Measurements from ENCODE around the gene PFKP. TPM values are rescaled to one million over a fixed set of nuclear protein-coding genes. Genes with fewer than 3 reads are reported as not detected.

PFKP gene
- total RNA-seq, 4 donors from 2014 or later, result 22.4 to 45.4 (median 29.1) TPM

DNA sequence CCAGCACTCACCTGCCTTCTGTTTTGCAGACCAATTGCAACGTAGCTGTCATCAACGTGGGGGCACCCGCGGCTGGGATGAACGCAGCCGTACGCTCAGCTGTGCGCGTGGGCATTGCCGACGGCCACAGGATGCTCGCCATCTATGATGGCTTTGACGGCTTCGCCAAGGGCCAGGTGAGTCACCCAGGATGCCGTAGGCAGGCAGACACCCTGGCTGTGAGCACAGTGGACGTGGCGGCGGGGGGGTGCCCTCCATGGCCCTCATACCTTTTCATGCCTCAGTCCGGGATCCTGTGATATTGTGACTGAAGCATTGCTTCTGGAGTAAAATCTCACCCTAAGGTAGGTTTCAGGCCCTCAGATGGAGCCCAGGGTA, 46.0 kb downstream of the PFKP start:
- Histone ChIP-seq H3K27ac (no peak overlapping the region), H3K4me1 (no peaks in the 10 kb centered on the region), H3K4me3 (no peak overlapping the region), H3K9me3 (no peaks in the 10 kb centered on the region), H3K36me3 (peaks cover 0 to 51% (median 6%) of the 10 kb centered on the region in 3 donors), H3K27me3 (no peaks in the 10 kb centered on the region)
- no peak for DNase-seq (ENCODE audit: low spot score in 2 of 2)
- WGBS, 2 donors, result 93 to 100% methylated on average over 2 to 19 of the region's 19 CpGs
- TF ChIP-seq POLR2A (IDR thresholded peaks at IDR 0.05) (no peak), EP300 (IDR thresholded peaks at IDR 0.05) (no peak)
- TF ChIP-seq, protein P1, sequence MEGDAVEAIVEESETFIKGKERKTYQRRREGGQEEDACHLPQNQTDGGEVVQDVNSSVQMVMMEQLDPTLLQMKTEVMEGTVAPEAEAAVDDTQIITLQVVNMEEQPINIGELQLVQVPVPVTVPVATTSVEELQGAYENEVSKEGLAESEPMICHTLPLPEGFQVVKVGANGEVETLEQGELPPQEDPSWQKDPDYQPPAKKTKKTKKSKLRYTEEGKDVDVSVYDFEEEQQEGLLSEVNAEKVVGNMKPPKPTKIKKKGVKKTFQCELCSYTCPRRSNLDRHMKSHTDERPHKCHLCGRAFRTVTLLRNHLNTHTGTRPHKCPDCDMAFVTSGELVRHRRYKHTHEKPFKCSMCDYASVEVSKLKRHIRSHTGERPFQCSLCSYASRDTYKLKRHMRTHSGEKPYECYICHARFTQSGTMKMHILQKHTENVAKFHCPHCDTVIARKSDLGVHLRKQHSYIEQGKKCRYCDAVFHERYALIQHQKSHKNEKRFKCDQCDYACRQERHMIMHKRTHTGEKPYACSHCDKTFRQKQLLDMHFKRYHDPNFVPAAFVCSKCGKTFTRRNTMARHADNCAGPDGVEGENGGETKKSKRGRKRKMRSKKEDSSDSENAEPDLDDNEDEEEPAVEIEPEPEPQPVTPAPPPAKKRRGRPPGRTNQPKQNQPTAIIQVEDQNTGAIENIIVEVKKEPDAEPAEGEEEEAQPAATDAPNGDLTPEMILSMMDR (IDR thresholded peaks at IDR 0.05), result no peak

DNA sequence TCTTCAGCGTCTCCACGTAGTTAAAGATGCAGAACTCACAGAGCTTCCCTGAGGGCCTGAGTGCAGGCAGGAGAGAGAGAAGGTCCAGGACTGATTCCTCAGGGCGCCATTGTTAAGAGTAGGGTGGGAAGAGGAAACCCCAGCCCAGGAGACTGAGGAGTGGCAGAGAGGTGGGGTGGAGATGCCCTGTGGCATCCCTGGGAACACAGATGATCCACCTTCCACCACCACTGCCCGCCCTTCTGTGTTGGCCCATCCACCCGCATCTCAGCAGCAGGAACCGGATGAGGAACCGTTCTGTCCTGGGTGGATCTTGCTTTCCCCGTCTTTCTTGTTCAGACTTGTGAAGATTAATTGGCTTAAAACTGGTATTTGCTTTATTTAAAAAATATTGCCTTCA, 48.3 kb downstream of the PFKP start:
- TF ChIP-seq, protein P1 (IDR thresholded peaks at IDR 0.05), result no peak
- TF ChIP-seq POLR2A (IDR thresholded peaks at IDR 0.05) (no peak), EP300 (IDR thresholded peaks at IDR 0.05) (no peak)
- Histone ChIP-seq H3K4me1 (no peaks in the 10 kb centered on the region), H3K27ac (no peak overlapping the region), H3K4me3 (no peak overlapping the region), H3K36me3 (peaks cover 0 to 45% (median 6%) of the 10 kb centered on the region in 3 donors), H3K27me3 (no peaks in the 10 kb centered on the region), H3K9me3 (no peaks in the 10 kb centered on the region)
- 91% methylated on average over 8 of the region's 8 CpGs for WGBS, 2 donors
- no peak for DNase-seq (ENCODE audit: low spot score in 2 of 2)

DNA sequence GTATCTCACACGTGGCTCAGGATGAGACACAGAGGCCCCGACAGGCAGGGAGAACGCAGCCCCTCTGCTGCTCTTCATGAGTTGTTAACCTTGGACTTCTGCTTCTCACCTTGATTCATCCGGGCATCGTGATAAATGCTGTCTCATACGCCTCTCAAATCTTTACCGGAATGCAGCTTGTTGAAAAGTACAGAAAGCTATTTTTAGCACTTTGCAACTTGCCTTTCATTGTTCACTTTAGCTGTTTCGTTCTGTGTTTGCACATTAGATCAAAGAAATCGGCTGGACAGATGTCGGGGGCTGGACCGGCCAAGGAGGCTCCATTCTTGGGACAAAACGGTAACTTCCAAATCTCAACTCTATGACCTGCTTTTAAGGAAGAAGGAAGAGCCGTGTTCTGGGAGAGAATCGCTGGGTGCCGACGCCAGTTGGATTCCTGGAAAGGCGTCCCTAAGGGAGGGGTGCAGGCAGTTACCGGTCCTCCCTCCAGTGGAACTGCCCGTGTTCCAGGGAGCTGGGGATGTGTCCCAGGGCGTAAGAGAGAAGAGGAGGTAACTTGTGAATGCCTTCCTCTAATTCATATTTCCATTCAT, 49.3 kb downstream of the PFKP start:
- no peaks in the 10 kb centered on the region for H3K27me3 ChIP-seq
- H3K4me3 ChIP-seq, result no peak overlapping the region
- WGBS, 2 donors, result 73 to 77% methylated on average over 20 of the region's 20 CpGs
- no peak for DNase-seq (ENCODE audit: low spot score in 2 of 2)
- H3K9me3 ChIP-seq, result no peaks in the 10 kb centered on the region
- peaks cover 0 to 45% (median 6%) of the 10 kb centered on the region in 3 donors for H3K36me3 ChIP-seq
- H3K4me1 ChIP-seq, result no peaks in the 10 kb centered on the region
- TF ChIP-seq, protein P1 (IDR thresholded peaks at IDR 0.05), result no peak
- TF ChIP-seq POLR2A (IDR thresholded peaks at IDR 0.05), result no peak
- no peak for TF ChIP-seq EP300 (IDR thresholded peaks at IDR 0.05)
- H3K27ac ChIP-seq, result no peak overlapping the region

DNA sequence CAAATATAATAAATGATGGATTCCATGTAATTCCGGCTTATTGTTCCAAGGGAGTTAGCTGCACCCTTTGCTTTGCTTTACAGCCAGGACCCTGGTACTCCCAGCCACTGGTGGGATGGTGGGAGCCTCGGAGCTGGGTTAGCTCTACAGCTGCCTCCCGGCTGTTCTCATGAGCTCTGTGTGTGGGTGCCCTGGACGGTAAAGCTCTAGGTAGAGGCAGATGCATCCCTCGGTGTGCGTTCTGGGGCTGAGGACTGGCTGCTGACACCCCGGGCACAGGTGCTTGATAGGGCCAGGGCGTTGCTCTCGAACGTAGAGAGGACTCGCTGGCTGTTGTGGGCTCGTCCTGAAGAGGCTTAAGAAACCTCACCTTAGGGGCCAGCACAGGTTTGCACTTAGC, 50.1 kb downstream of the PFKP start:
- 92 to 95% methylated on average over 12 of the region's 12 CpGs for WGBS, 2 donors
- Histone ChIP-seq H3K9me3 (no peaks in the 10 kb centered on the region), H3K4me1 (no peaks in the 10 kb centered on the region), H3K27ac (no peak overlapping the region), H3K27me3 (no peaks in the 10 kb centered on the region), H3K4me3 (no peak overlapping the region), H3K36me3 (peaks cover 0 to 52% (median 6%) of the 10 kb centered on the region in 3 donors)
- TF ChIP-seq EP300 (IDR thresholded peaks at IDR 0.05) (no peak), POLR2A (IDR thresholded peaks at IDR 0.05) (no peak)
- TF ChIP-seq, protein P1 (IDR thresholded peaks at IDR 0.05), result no peak
- DNase-seq (ENCODE audit: low spot score in 2 of 2), result no peak

DNA sequence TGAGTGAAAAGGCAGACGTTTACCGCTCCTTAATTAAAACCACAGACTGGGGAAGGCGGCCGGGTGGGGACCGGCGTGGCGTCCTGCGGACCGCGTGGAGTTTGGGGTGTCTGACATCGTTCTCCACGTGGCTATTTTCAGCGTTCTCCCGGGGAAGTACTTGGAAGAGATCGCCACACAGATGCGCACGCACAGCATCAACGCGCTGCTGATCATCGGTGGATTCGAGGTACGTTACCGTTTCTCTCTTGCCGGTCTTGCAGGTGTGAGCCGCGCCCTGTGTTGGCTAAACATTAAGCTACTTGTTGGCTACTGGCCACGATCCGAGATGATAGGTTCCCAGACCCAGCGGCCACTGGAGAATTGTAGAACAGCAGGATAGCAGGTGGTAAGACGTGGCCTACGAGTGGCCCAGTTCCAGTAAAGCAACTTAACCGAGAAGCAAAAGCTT, 51.3 kb downstream of the PFKP start:
- TF ChIP-seq, protein P1 (IDR thresholded peaks at IDR 0.05), result no peak
- TF ChIP-seq EP300 (IDR thresholded peaks at IDR 0.05) (no peak), POLR2A (IDR thresholded peaks at IDR 0.05) (no peak)
- Histone ChIP-seq H3K27me3 (no peaks in the 10 kb centered on the region), H3K36me3 (peaks cover 0 to 54% (median 0%) of the 10 kb centered on the region in 3 donors), H3K4me3 (no peak overlapping the region), H3K27ac (no peak overlapping the region), H3K9me3 (no peaks in the 10 kb centered on the region), H3K4me1 (no peaks in the 10 kb centered on the region)
- WGBS, 2 donors, result 88 to 93% methylated on average over 32 of the region's 32 CpGs
- no peak for DNase-seq (ENCODE audit: low spot score in 2 of 2)
